ENCODE results near the gene ZNF611. TPM values are rescaled to one million over a fixed set of nuclear protein-coding genes. Genes with fewer than 3 reads are reported as not detected.
"Not testable (repeated sequence)": the region's sequence is repeated elsewhere in the genome, so short reads cannot be mapped to it uniquely, and the experiment has no call there.

The ZNF611 gene
- 10 to 100 TPM in 3 of 4 donors, 1 to 10 TPM in 1; 8.2 to 45.0 (median 15.0) TPM for total RNA-seq

- H3K9me3 ChIP-seq, result no peaks in the 10 kb centered on the region
- intact Hi-C loops (cut with DNase I; ENCODE audit: low total_unique reads), result no loop called here
- in situ Hi-C loops (cut with MboI; ENCODE audit: low pct_ligation_motif_present in 1 of 4, low pct_unique_long_range_greater_than_20kb in 1 of 4, low sequenced_read_pairs in 3 of 4), result loop anchor here in 2 of 4 donors (25.0 kb wide), 1 partner anchor 473 kb away; the partner anchor contains the start of gene ZNF766 (in 2 of the 2)
- peak within 1 kb of the TSS; percentile 88 to 96 (median 94) for H3K27ac ChIP-seq
- H3K36me3 ChIP-seq, result no peaks in the 10 kb centered on the region
- peak; percentile 100 for DNase-seq
- H3K27me3 ChIP-seq, result no peaks in the 10 kb centered on the region
- peaks cover 0 to 23% (median 10%) of the 10 kb centered on the region in 4 donors for H3K4me1 ChIP-seq
- no peak for TF ChIP-seq EP300 (IDR thresholded peaks at IDR 0.05; ENCODE audit: low read depth)
- peak; percentile 93 for TF ChIP-seq POLR2A (IDR thresholded peaks at IDR 0.05)
- TF ChIP-seq POLR2AphosphoS5 (IDR thresholded peaks at IDR 0.05), result peak; percentile 89 to 95 (median 94)
- TF ChIP-seq CTCF (IDR thresholded peaks at IDR 0.05), result peak; percentile 54 to 90 (median 70)
- peak within 1 kb of the TSS; percentile 70 to 97 (median 90) for H3K4me3 ChIP-seq
- WGBS, 2 donors (ENCODE audit: low coverage in 1 of 2), result 8 to 9% methylated on average over 6 to 38 of the region's 38 CpGs
Measured at GRCh38 chr19:52734893-52735661, at the start of gene ZNF611. Gene ZNF611 (minus strand): TSS chr19:52735044. CDS start chr19:52715894, 19,150 bp downstream.

GRCh38 chr19:52782864-52783263, 48.0 kb upstream of the ZNF611 start:
- H3K9me3 ChIP-seq; in situ Hi-C loops (cut with MboI; ENCODE audit: low pct_ligation_motif_present in 1 of 4, low pct_unique_long_range_greater_than_20kb in 1 of 4, low sequenced_read_pairs in 3 of 4); DNase-seq; H3K27me3 ChIP-seq; H3K27ac ChIP-seq; H3K4me3 ChIP-seq; intact Hi-C loops (cut with DNase I; ENCODE audit: low total_unique reads): not testable (repeated sequence)
- Histone ChIP-seq H3K4me1 (peaks cover 3 to 16% (median 7%) of the 10 kb centered on the region in 4 donors), H3K36me3 (peaks cover 0 to 40% (median 10%) of the 10 kb centered on the region in 4 donors)
- WGBS, 2 donors (ENCODE audit: low coverage in 1 of 2), result 84% methylated on average over 2 of the region's 2 CpGs; no CpG with 5 or more reads in 1 of the 2 donors

- peaks cover under 1 to 9% of the 10 kb centered on the region in 2 donors for H3K9me3 ChIP-seq
- in situ Hi-C loops (cut with MboI; ENCODE audit: low pct_ligation_motif_present in 1 of 4, low pct_unique_long_range_greater_than_20kb in 1 of 4, low sequenced_read_pairs in 3 of 4), result no loop called here
- intact Hi-C loops (cut with DNase I; ENCODE audit: low total_unique reads), result no loop called here
- 40 to 75% methylated on average over 1 to 3 of the region's 3 CpGs for WGBS, 2 donors (ENCODE audit: low coverage in 1 of 2)
- no peak for TF ChIP-seq POLR2A (IDR thresholded peaks at IDR 0.05)
- no peak overlapping the region for H3K4me3 ChIP-seq
- DNase-seq, result no peak
- peaks cover 0 to 66% (median 20%) of the 10 kb centered on the region in 4 donors for H3K36me3 ChIP-seq
- H3K27me3 ChIP-seq, result no peaks in the 10 kb centered on the region
- no peak overlapping the region for H3K27ac ChIP-seq
- H3K4me1 ChIP-seq, result no peaks in the 10 kb centered on the region
Measured at GRCh38 chr19:52778811-52779210, 44.0 kb upstream of the ZNF611 start.

GRCh38 chr19:52756447-52756846, 21.6 kb upstream of the ZNF611 start:
- intact Hi-C loops (cut with DNase I; ENCODE audit: low total_unique reads), result not testable (repeated sequence)

GRCh38 chr19:52749780-52750179, 14.9 kb upstream of the ZNF611 start:
- H3K4me1 ChIP-seq, result peaks cover 0 to 5% (median 2%) of the 10 kb centered on the region in 4 donors
- TF ChIP-seq EP300 (IDR thresholded peaks at IDR 0.05; ENCODE audit: low read depth), result no peak
- TF ChIP-seq POLR2AphosphoS5 (IDR thresholded peaks at IDR 0.05), result no peak
- no peak for TF ChIP-seq CTCF (IDR thresholded peaks at IDR 0.05)
- TF ChIP-seq POLR2A (IDR thresholded peaks at IDR 0.05), result no peak
- H3K4me3 ChIP-seq, result no peak overlapping the region
- in situ Hi-C loops (cut with MboI; ENCODE audit: low pct_ligation_motif_present in 1 of 4, low pct_unique_long_range_greater_than_20kb in 1 of 4, low sequenced_read_pairs in 3 of 4) (loop anchor here in 3 of 4 donors (10.0 to 25.0 kb wide), 2 partner anchors 487 to 495 kb away; partner anchors contain the start of gene ZNF766 (in 2 of the 3)), intact Hi-C loops (cut with DNase I; ENCODE audit: low total_unique reads) (no loop called here)
- no peak overlapping the region for H3K27ac ChIP-seq
- H3K9me3 ChIP-seq, result no peaks in the 10 kb centered on the region
- no peaks in the 10 kb centered on the region for H3K27me3 ChIP-seq
- no peaks in the 10 kb centered on the region for H3K36me3 ChIP-seq
- DNase-seq, result no peak
- WGBS, 2 donors (ENCODE audit: low coverage in 1 of 2), result 61 to 72% methylated on average over 3 to 4 of the region's 4 CpGs

More at GRCh38 chr19:52756447-52756846, 21.6 kb upstream of the ZNF611 start:
- in situ Hi-C loops (cut with MboI; ENCODE audit: low pct_ligation_motif_present in 1 of 4, low pct_unique_long_range_greater_than_20kb in 1 of 4, low sequenced_read_pairs in 3 of 4); H3K27ac ChIP-seq; DNase-seq; H3K4me1 ChIP-seq; H3K9me3 ChIP-seq; H3K36me3 ChIP-seq; H3K27me3 ChIP-seq; H3K4me3 ChIP-seq: not testable (repeated sequence)
- WGBS, 2 donors (ENCODE audit: low coverage in 1 of 2), result 79% methylated on average over 2 of the region's 2 CpGs; no CpG with 5 or more reads in 1 of the 2 donors

Data from transverse colon (tissue), 4 donors.